Left renal pelvis (tissue), 4 donors: Measurements from ENCODE around the gene SHOC2. TPM values are rescaled to one million over a fixed set of nuclear protein-coding genes. Genes with fewer than 3 reads are reported as not detected.
A peak's percentile ranks its signal among the peaks of the same experiment; 100 is the strongest.
"Not testable (repeated sequence)": the region's sequence is repeated elsewhere in the genome, so short reads cannot be mapped to it uniquely, and the experiment has no call there.

Source experiments
- DNase-seq, 4 donors: peaks; one replicate each; pipeline ENCODE4 v3.0.0-alpha.2; 2013; ENCODE audit warnings: low read depth in 4 of 4, low spot score in 3 of 4
- polyA plus RNA-seq, 4 donors: library from polyadenylated mRNA; unstranded; fragments of 120-200 nt; gene quantifications; one replicate each; pipeline ENCODE4 v1.2.1, GENCODE V29; 2013; ENCODE audit not compliant: insufficient read length in 4 of 4

Gene SHOC2
- polyA plus RNA-seq, 4 donors: 35.9 to 47.4 (median 38.9) TPM

DNA sequence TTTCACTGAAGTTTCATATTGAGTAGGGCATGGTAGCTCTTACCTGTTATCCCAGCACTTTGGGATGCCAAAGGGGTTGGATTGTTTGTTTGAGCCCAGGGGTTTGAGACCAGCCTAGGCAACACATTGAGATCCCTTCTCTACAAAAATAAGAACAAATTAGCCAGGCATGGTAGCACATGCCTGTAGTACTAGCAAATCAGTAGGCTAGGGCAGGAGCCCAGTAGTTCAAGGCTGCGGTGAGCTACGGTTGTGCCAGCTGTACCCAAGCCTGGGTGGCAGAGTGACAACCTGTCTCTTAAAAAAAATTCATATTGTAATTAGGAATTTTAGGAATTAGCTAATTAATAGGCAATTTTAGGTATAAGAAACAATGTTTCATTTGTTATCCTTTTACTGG lies 18.4 kb upstream of the SHOC2 start:
- no peak for DNase-seq

GRCh38 chr10:110901954-110902819 lies 17.2 kb upstream of the SHOC2 start:
- no peak for DNase-seq

DNA sequence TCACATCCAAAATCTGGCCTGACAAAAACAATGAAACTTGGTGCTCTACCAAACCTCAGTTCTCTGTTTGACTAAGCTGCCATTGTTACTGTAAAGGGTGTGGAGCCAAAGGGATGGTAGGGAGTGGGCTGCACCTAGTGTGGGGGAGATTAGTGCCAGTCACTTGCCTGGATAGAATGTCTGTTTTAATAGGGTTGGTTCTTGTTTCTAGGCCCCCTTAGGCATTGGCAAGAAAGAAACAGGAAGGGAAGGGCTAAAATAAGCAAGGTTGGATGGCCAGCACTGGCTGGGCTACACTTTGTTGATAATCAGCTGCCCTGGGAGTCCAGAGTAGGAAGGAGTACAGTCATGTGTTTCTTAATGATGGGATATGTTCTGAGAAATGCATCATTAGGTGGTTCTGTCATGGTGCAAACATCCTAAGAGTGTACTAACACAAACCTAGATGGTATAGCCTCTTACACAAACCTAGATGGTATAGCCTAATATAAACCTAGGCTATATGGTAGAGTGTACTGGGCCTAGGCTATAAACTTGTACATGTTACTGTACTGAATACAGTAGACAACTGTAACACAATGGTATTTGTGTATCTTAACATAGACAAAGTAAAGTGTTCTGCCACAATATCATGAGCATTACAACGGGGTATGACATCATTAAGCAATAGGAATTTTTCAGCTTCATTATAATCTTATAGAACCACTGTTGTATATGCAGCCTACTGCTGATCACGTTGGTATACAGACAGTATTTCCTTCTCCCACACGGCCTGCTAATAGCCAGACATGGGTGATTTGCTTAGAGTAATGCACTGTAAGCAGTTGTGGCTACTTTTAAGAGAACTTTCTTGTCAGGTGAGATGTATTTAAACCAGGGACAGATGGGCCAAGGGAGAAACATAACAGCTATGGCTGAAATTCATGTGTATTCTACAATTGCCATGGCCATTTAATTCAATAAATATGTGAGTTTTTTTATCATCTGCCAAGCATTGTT lies 15.8 kb upstream of the SHOC2 start:
- DNase-seq: no peak

DNA sequence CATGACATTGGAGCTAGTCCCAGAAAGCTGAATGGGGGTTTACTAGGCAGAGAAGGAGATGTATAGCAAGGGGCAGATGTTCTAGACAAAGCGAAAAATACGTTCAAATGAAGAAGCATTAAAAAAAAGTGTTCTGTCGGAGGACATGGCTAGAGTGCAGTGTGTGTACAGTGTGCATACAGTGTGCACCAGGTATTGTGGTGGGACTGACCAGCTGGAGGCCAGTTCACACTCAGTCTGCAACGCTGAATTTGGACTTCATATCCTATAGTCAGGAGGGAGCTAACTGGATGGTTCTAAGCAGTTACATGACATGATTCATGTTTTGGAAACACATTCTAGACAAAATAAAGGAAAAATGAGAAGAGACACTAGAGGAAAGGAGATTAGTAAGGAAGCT lies 9.3 kb upstream of the SHOC2 start:
- DNase-seq: no peak

GRCh38 chr10:110912374-110912773 lies 7.0 kb upstream of the SHOC2 start:
- no peak for DNase-seq

DNA sequence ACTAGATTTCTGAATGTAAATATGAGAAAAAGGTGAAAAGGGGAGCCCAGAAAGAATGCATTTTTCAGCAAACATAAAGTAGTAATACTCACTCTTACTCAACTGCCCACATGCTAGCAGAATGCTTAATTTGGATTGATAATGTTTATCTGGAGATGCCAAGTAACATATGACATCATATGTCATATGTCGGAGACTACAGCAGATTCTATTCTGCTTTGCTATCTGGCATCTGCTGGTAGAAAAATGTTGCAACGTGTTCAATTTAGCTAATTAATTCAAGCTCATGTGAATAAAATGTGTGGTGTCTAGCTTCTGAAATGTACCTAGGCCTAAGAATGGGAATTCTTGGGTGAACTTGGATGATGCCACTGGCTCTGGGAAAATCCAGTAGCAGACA lies 5.0 kb upstream of the SHOC2 start:
- no peak for DNase-seq

GRCh38 chr10:110915035-110915434 lies 4.4 kb upstream of the SHOC2 start:
- no peak for DNase-seq

DNA sequence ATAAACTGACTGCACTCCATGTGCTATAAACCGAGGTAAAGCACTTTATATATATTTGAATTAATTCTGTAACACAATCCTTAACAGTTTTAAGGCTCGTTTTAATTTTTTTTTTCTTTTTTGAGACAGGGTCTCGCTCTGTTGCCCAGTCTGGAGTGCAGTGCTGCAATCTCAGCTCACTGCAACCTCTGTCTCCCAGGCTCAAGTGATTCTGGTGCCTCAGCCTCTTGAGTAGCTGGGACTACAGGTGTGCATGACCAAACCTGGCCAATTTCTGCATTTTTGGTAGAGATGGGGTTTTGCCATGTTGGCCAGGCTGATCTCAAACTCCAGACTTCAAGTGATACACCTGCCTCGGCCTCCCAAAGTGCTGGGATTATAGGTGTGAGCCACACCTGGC lies 3.8 kb upstream of the SHOC2 start:
- DNase-seq: not testable (repeated sequence)

DNA sequence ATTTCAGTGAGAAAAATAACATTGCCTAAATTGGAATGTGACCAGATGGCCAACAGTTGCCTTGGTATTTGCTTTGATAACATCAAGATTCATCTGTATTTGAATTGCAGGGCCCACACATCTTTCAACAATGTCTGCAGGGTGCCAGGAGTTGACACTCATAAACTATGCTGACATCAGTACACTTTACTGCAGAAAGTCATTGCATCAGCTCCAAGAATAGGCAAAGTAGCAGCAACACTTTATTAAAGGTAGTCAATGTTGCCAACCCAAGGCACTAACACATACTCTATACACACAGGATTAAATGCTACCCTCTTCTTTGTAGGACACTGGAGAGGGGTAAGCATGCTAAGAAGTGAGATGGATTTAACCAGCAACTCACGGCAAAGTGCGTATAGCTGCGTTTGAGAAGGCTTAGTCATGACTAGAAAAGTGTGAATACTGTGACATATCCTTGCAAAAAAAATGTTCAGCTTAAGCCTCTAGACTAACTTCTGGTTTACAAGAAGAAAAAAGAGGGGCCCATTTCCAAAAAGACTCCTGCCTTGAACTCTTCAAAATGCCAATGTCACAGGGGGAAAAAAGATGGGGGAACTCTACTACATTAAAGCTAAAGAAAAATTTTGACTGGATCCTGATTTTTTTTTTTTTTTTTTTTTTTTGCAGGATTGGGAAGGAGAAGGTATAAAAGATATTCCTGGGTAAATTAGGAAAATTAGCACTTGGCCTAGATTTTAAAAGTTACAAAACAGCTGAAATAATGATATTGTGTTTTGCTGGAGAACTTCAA lies 2.7 kb upstream of the SHOC2 start:
- DNase-seq: no peak

DNA sequence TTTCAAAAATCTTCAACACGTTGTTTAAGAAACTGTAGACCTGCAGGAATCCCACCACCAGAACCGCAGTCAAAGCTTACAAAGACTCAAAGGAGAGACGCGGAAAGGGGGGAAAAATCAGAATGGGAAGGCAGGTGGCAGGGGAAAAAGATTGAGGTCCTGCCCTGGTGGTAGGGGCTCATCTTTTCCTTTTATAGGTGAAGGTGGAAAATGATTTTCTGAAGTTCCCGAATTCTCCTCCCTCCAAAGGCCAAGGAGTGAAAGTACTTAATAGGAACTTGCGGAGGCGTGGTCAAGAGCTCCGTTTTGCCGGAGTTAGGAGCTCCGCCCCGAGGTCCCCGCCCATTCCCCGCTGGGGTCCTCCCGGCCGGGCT lies 1.1 kb upstream of the SHOC2 start:
- peak in 3 of 4 donors; percentile 81 to 91 (median 88) for DNase-seq

GRCh38 chr10:110918643-110919348 lies 608 bp upstream of the SHOC2 start, which contains the start of gene BBIP1:
Gene BBIP1 (minus strand): TSS chr10:110919180. CDS start chr10:110918157, 1,023 bp downstream.
- peak; percentile 98 to 99 (median 98) for DNase-seq

- peak; percentile 45 to 62 (median 52) for DNase-seq
These were observed 822 bp downstream of the SHOC2 start for GRCh38 chr10:110919971-110920881.

DNA sequence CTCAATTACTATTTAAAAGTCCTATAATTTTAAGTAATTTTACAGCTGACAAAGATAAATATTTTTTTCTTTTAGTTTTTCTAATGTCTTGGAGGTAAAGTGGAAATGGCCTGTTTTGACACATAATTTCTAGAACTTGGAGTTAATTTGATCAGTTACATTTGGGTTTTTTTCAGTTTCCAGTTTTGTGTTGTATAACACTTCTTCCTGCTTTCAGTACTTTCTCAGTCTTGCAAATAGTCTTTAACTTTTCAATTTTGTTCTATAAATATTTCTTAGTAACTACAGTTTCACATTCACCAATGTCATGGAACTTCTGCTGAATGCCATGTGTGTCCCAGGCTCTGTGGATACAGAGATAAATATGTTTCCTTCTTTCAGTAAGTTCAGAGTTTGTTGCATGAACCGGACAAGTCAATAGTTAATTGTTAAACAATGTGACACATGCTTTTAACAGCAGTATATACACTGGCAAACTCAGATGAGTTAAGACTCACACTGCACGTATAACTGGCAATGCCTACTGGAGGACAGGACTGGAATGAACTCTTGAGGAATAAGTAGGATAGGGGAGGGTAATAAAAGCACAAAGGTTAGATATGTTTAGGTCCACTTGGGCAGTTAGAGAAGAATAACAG lies 4.6 kb downstream of the SHOC2 start:
- DNase-seq: no peak

GRCh38 chr10:110927461-110927860 lies 8.1 kb downstream of the SHOC2 start:
- no peak for DNase-seq

- DNase-seq: no peak
These were observed 12.5 kb downstream of the SHOC2 start for GRCh38 chr10:110931769-110932381.

DNA sequence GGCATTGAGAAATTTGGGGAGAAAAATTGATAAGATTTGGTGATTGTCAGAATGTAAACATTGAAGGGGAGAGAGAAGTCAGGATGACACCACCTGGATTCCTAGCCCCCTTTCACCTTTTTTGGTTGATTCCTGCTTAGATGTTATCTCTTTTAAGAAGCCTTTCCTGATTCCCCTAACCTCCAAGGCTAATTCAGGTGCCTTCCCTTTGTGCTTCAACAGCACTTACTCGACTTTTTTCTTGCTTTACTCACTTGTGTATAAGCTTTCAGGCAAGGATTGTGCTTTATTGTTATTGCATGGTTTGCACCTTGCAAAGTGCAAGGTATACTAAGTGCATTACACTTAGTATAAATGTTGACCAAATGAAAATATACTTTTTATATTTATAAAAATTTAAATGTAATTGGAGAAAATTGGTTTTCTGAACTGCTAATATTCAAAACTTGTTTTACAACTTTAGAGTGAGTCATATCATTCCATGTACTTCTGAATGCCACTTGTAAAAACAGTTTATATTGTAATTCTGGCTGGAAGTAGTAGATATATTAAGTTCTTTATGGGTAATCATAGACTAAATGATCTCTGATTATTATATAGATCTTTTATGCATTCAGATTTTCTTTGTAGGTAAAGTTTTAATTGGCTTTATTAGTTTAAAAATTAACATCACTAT lies 13.2 kb downstream of the SHOC2 start:
- no peak for DNase-seq

- DNase-seq: no peak
These were observed 17.4 kb downstream of the SHOC2 start for GRCh38 chr10:110936757-110937156.
